Liver (tissue), 3 donors: ENCODE measurements around the gene CLDN10.

Source experiments
- CTCF ChIP-seq: fragments of 150-350 bp; IDR thresholded peaks from 2 replicates; pipeline ENCODE4 v1.5.1; 2017; ENCODE audit warnings: improper control_type of control experiment, low read depth, low read length; ENCODE audit not compliant: missing input control
- GABPA ChIP-seq, 2 donors: IDR thresholded peaks in 1 of 2; conservative IDR thresholded peaks in 1 of 2; 2 replicates each; pipeline ENCODE4 v1.6.1; 2016; ENCODE audit warnings: antibody characterized with exemption in 2 of 2, mild to moderate bottlenecking in 1 of 2, moderate library complexity in 1 of 2
- SP1 ChIP-seq: IDR thresholded peaks from 2 replicates; pipeline ENCODE4 v1.6.1; 2018; ENCODE audit warnings: antibody characterized with exemption, mild to moderate bottlenecking
- TAF1 ChIP-seq: conservative IDR thresholded peaks from 2 replicates; pipeline ENCODE4 v1.6.1; 2016; ENCODE audit warnings: antibody characterized with exemption, mild to moderate bottlenecking
- YY1 ChIP-seq: IDR thresholded peaks from 2 replicates; pipeline ENCODE4 v1.6.1; 2016; ENCODE audit warnings: antibody characterized with exemption, mild to moderate bottlenecking
- donor health status: healthy.
- donor health status: healthy.

GRCh38 chr13:95588134-95588533 is 35.6 kb downstream of the CLDN10 start:
- TF ChIP-seq CTCF, result no peak
- TF ChIP-seq SP1, result no peak
- TF ChIP-seq GABPA (IDR thresholded peaks at IDR 0.05 in 1 of 2, conservative IDR thresholded peaks at IDR 0.05 in 1 of 2), result no peak
- TF ChIP-seq YY1, result no peak
- TF ChIP-seq TAF1, result no peak
